ENCODE measurements around the gene FAM78A.

The FAM78A gene

DNA sequence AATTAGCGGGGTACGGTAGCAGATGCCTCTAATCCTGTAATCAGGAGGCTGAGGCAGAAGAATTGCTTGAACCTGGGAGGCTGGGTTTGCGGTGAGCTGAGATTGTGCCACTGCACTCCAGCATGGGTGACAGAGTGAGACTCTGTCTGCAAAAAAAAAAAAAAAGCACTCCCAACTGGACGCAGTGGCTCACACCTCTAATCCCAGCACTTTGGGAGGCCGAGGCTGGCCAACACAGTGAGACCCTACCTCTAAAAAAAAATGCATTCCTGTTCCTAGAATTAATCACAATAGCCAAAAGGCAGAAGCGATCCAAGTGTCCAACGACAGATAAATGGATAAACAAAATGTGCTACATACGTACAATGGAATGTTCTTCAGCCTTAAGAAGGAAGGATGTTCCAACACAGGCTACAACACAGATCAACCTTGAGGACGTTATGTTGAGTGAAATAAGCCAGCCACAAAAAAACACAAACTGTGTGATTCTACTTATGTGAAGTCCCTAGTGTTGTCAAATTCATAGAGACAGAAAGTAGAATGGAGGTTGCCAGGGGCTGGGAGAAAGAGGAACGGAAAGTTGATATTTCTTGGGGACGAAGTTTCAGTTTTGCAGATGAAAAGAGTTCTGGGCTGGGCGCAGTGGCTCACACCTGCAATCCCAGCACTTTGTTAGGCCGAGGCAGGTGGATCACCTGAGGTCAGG, 13.8 kb downstream of the FAM78A start:
- no peak overlapping the region for H3K9ac ChIP-seq (ENCODE audit: low read depth, low read length, poor library complexity, severe bottlenecking)
- no peak overlapping the region for H2AFZ ChIP-seq (ENCODE audit: low read length)
- H3F3A ChIP-seq (ENCODE audit: low read depth) = peaks cover 2% of the 10 kb centered on the region; the same call in 1 of the 2 replicates
- H3K4me3 ChIP-seq (ENCODE audit: low read length, poor library complexity, severe bottlenecking) = no peak overlapping the region
- no peaks in the 10 kb centered on the region for H3K27me3 ChIP-seq (ENCODE audit: insufficient read depth, low read length, poor library complexity, severe bottlenecking)
- no peaks in the 10 kb centered on the region for H4K20me1 ChIP-seq (ENCODE audit: insufficient read depth, low read length, poor library complexity, severe bottlenecking)
- H3K4me1 ChIP-seq (ENCODE audit: insufficient read depth, low read length, poor library complexity, severe bottlenecking) = peaks cover 25% of the 10 kb centered on the region
- no peak for TF ChIP-seq EZH2phosphoT487 (IDR thresholded peaks at IDR 0.05; ENCODE audit: borderline replicate concordance)
- TF ChIP-seq, protein P1, sequence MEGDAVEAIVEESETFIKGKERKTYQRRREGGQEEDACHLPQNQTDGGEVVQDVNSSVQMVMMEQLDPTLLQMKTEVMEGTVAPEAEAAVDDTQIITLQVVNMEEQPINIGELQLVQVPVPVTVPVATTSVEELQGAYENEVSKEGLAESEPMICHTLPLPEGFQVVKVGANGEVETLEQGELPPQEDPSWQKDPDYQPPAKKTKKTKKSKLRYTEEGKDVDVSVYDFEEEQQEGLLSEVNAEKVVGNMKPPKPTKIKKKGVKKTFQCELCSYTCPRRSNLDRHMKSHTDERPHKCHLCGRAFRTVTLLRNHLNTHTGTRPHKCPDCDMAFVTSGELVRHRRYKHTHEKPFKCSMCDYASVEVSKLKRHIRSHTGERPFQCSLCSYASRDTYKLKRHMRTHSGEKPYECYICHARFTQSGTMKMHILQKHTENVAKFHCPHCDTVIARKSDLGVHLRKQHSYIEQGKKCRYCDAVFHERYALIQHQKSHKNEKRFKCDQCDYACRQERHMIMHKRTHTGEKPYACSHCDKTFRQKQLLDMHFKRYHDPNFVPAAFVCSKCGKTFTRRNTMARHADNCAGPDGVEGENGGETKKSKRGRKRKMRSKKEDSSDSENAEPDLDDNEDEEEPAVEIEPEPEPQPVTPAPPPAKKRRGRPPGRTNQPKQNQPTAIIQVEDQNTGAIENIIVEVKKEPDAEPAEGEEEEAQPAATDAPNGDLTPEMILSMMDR (conservative IDR thresholded peaks at IDR 0.05; ENCODE audit: low read length) = no peak
- peaks cover 43% of the 10 kb centered on the region for H3K79me2 ChIP-seq (ENCODE audit: insufficient read depth, low read length)
- no peaks in the 10 kb centered on the region for H3K9me3 ChIP-seq (ENCODE audit: insufficient read depth, low read depth, low read length)
- no peak overlapping the region for H3K4me2 ChIP-seq (ENCODE audit: low read depth, low read length, poor library complexity, severe bottlenecking)
- peaks cover 38% of the 10 kb centered on the region; the same call in 1 of the 2 replicates for H3K36me3 ChIP-seq (ENCODE audit: insufficient read depth, low read length)
- H3K9me2 ChIP-seq (replicated peaks; ENCODE audit: low read depth, low read length) = no peaks in the 10 kb centered on the region

DNA sequence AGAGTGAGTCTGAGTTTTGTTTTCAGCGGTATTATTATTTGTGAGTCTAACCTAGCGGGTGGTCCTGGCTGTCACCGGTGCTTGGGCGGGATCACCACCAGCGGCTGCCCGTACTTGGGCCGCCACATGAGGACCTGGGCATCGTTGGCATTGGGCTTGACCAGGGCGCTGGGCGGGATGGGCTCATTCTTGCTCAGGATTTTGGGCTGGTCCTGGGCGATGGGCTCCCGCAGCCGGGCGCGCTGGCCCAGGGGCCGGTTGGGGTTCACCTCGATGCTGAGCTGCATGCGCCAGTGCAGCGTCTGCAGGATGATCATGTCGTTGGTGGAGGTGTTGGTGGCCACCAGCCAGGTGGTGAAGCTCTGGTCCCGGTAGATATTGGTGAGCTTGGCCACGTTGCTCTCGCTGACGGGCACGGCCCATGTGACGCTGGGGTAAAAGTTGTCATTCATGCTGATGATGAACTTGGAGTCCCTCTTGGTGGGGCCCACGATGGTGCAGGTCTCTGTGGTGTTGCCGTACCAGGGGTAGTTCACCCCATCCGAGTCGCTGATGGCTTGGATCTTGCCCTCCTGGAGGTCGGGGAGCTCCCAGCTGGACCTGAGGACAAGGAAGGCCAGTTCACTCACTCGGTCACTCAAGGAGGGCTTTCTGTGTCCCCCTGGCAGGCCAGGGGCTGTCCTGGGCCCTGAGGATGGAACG, 15.4 kb downstream of the FAM78A start:
- no peaks in the 10 kb centered on the region for H3K9me2 ChIP-seq (replicated peaks; ENCODE audit: low read depth, low read length)
- H3K36me3 ChIP-seq (ENCODE audit: insufficient read depth, low read length) = peaks cover 38% of the 10 kb centered on the region; the same call in 1 of the 2 replicates
- H3K4me1 ChIP-seq (ENCODE audit: insufficient read depth, low read length, poor library complexity, severe bottlenecking) = peaks cover 24% of the 10 kb centered on the region
- H3K27me3 ChIP-seq (ENCODE audit: insufficient read depth, low read length, poor library complexity, severe bottlenecking) = no peaks in the 10 kb centered on the region
- no peak overlapping the region for H2AFZ ChIP-seq (ENCODE audit: low read length)
- peaks cover 31% of the 10 kb centered on the region for H3K79me2 ChIP-seq (ENCODE audit: insufficient read depth, low read length)
- TF ChIP-seq, protein P1 (conservative IDR thresholded peaks at IDR 0.05; ENCODE audit: low read length) = no peak
- TF ChIP-seq EZH2phosphoT487 (IDR thresholded peaks at IDR 0.05; ENCODE audit: borderline replicate concordance) = no peak
- no peaks in the 10 kb centered on the region for H4K20me1 ChIP-seq (ENCODE audit: insufficient read depth, low read length, poor library complexity, severe bottlenecking)
- H3K9ac ChIP-seq (ENCODE audit: low read depth, low read length, poor library complexity, severe bottlenecking) = no peak overlapping the region
- no peaks in the 10 kb centered on the region for H3K9me3 ChIP-seq (ENCODE audit: insufficient read depth, low read depth, low read length)
- no peak overlapping the region for H3K4me2 ChIP-seq (ENCODE audit: low read depth, low read length, poor library complexity, severe bottlenecking)
- H3F3A ChIP-seq (ENCODE audit: low read depth) = peaks cover 7% of the 10 kb centered on the region; the same call in 1 of the 2 replicates
- H3K4me3 ChIP-seq (ENCODE audit: low read length, poor library complexity, severe bottlenecking) = no peak overlapping the region

DNA sequence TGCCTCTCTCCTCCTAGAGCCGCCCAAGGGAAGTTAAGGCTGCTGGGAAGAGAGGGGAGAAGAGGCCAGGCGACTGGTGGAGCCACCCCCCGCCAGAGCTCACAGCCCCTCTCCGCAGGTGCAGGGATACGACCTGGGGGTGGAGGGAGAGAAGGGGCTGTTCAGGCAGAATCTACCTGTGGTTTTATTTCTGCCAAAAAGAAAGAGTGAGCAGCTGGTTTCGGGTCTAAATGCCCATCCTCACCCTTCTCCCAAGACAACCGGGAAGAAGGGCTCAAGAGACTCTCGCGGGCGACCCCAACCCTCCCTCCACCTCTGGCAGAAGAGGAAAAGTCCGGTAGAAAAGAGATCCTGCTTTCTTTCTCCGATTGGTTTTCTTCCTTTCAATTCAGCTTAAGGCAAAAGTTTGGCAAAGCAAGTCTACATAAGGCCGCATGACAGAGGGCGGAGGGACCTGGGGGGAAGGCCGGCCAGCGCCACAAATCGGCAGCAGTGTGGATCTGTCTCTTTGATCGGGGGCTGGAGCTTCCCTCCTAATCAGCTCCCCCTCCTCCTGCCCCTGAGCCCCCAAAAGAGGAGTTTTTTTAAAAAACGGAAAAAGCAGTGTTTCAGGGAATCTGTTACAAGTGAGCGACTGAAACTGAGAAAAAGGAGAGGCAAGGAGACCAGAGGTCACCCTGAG, 16.3 kb downstream of the FAM78A start:
- H3K4me3 ChIP-seq (ENCODE audit: low read length, poor library complexity, severe bottlenecking) = no peak overlapping the region
- H3K36me3 ChIP-seq (ENCODE audit: insufficient read depth, low read length) = peaks cover 38% of the 10 kb centered on the region; the same call in 1 of the 2 replicates
- H3F3A ChIP-seq (ENCODE audit: low read depth) = peaks cover 11% of the 10 kb centered on the region; the same call in 1 of the 2 replicates
- no peak overlapping the region for H3K9ac ChIP-seq (ENCODE audit: low read depth, low read length, poor library complexity, severe bottlenecking)
- no peaks in the 10 kb centered on the region for H3K9me2 ChIP-seq (replicated peaks; ENCODE audit: low read depth, low read length)
- H3K27me3 ChIP-seq (ENCODE audit: insufficient read depth, low read length, poor library complexity, severe bottlenecking) = no peaks in the 10 kb centered on the region
- no peaks in the 10 kb centered on the region for H3K9me3 ChIP-seq (ENCODE audit: insufficient read depth, low read depth, low read length)
- TF ChIP-seq, protein P1 (conservative IDR thresholded peaks at IDR 0.05; ENCODE audit: low read length) = no peak
- no peak for TF ChIP-seq EZH2phosphoT487 (IDR thresholded peaks at IDR 0.05; ENCODE audit: borderline replicate concordance)
- peaks cover 22% of the 10 kb centered on the region for H3K79me2 ChIP-seq (ENCODE audit: insufficient read depth, low read length)
- H2AFZ ChIP-seq (ENCODE audit: low read length) = no peak overlapping the region
- no peak overlapping the region for H3K4me2 ChIP-seq (ENCODE audit: low read depth, low read length, poor library complexity, severe bottlenecking)
- H3K4me1 ChIP-seq (ENCODE audit: insufficient read depth, low read length, poor library complexity, severe bottlenecking) = peaks cover 33% of the 10 kb centered on the region
- H4K20me1 ChIP-seq (ENCODE audit: insufficient read depth, low read length, poor library complexity, severe bottlenecking) = no peaks in the 10 kb centered on the region
